ENCODE measurements around the gene NKTR. TPM values are rescaled to one million over a fixed set of nuclear protein-coding genes. Genes with fewer than 3 reads are reported as not detected.

NKTR gene
- total and polyA plus RNA-seq, 9 of the 15 experiments (the other 6 are each of a cell fraction or from before 2014, with no cell fraction given), result 19.7 to 123 (median 92.6) TPM

- TF ChIP-seq CBX1 (IDR thresholded peaks at IDR 0.05; ENCODE audit: low read depth), result peak; percentile 65; the same call in 1 of the 2 replicates
- no peak; the same call in 1 of the 2 replicates for TF ChIP-seq ZZZ3 (IDR thresholded peaks at IDR 0.05)
- peak; percentile 66; the same call in 1 of the 2 replicates for TF ChIP-seq RUNX1 (IDR thresholded peaks at IDR 0.05; ENCODE audit: low read depth)
- 0 out of 2 replicates have a peak, but pooled peaks have one; percentile 20 for TF ChIP-seq MEF2D (tag; conservative IDR thresholded peaks at IDR 0.05; ENCODE audit: low read depth)
- TF ChIP-seq ZFP30 (CRISPR knock-in tag; IDR thresholded peaks at IDR 0.05; ENCODE audit: borderline replicate concordance), result no peak
- TF ChIP-seq ETS1 (conservative IDR thresholded peaks at IDR 0.05; ENCODE audit: control insufficient read depth, low read depth, low read length), result peak; percentile 81; the same call in 1 of the 2 replicates
- TF ChIP-seq, protein P1, sequence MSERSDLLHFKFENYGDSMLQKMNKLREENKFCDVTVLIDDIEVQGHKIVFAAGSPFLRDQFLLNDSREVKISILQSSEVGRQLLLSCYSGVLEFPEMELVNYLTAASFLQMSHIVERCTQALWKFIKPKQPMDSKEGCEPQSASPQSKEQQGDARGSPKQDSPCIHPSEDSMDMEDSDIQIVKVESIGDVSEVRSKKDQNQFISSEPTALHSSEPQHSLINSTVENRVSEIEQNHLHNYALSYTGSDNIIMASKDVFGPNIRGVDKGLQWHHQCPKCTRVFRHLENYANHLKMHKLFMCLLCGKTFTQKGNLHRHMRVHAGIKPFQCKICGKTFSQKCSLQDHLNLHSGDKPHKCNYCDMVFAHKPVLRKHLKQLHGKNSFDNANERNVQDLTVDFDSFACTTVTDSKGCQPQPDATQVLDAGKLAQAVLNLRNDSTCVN (CRISPR knock-in tag; IDR thresholded peaks at IDR 0.05), result no peak
- TF ChIP-seq MAFG (tag; conservative IDR thresholded peaks at IDR 0.05), result no peak
- TF ChIP-seq EZH2 (IDR thresholded peaks at IDR 0.05; ENCODE audit: borderline replicate concordance, low read depth, low read length), result no peak
- no peak for TF ChIP-seq ZSCAN32 (CRISPR knock-in tag; IDR thresholded peaks at IDR 0.05)
- no peak for TF ChIP-seq ETV6 (IDR thresholded peaks at IDR 0.05; ENCODE audit: borderline replicate concordance in 1 of 2, low read depth in 2 of 2, low read length in 1 of 2)
- TF ChIP-seq ETV6 (CRISPR knock-in tag; IDR thresholded peaks at IDR 0.05; ENCODE audit: borderline replicate concordance), result no peak
- peak; percentile 90 for TF ChIP-seq SETDB1 (IDR thresholded peaks at IDR 0.05; ENCODE audit: low read length)
- TF ChIP-seq MGA (IDR thresholded peaks at IDR 0.05), result peak; percentile 93
Observed at GRCh38 chr3:42581709-42582473, 18.6 kb upstream of the NKTR start, which contains the start of gene SEC22C (continued).

Data from K562 (cell line).